GM18951 (cell line): Measurements from ENCODE around the gene HSPB8.

Experiments used
- POLR2A ChIP-seq: IDR thresholded peaks from 4 replicates; pipeline ENCODE4 v1.6.1; 2011; ENCODE audit warnings: mild to moderate bottlenecking; ENCODE audit not compliant: insufficient read length, insufficient read depth; ENCODE audit errors: extremely low read depth
- in situ Hi-C: fragments of 300-500 bp; cut with MboI; formaldehyde crosslinking; loops from one replicate; pipeline ENCODE4 v1.12.0; 2022; ENCODE audit warnings: low sequenced_read_pairs, mixed read lengths, inconsistent platforms; ENCODE audit not compliant: unreplicated experiment

HSPB8 gene

DNA sequence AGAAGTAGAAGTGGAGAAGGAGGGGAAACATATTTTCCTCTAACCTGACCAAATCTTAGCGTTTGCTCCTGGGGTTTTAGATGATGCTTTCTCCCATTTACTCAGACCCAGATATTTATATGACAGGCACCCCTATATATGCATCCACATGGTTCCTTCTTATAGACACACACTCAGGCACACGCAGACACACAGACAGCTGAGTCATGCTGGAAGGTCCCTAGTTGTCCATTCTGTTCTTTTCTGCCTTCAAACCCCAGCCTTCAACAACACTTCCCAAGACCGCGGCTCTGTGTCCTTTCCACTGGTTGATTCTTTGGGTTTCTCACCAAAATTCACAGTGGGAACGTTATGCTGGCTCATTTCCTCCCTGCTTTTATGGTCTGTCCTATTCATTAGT lies 52.1 kb downstream of the HSPB8 start:
- in situ Hi-C loops, result no loop called here
- TF ChIP-seq POLR2A, result no peak

DNA sequence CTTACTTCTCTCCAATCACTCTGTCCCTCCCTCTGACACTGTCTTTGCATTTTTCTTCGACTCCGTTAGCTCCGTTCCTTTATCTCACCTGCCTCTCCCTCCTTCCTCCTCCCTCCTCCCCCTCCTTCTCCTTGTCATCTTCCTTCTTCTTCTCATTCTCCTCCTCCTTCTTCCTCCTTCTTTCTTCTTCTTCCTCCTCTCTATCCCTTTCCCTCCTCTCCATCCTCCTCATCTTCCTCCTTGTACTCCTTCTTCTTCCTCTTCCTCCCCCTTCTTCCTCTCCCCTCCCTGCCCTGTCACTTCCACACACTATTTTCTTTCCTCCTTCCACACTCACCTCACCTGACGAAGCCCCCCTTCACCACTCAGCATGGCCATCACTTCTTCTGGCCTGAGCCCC lies 53.0 kb downstream of the HSPB8 start:
- in situ Hi-C loops, result no loop called here

DNA sequence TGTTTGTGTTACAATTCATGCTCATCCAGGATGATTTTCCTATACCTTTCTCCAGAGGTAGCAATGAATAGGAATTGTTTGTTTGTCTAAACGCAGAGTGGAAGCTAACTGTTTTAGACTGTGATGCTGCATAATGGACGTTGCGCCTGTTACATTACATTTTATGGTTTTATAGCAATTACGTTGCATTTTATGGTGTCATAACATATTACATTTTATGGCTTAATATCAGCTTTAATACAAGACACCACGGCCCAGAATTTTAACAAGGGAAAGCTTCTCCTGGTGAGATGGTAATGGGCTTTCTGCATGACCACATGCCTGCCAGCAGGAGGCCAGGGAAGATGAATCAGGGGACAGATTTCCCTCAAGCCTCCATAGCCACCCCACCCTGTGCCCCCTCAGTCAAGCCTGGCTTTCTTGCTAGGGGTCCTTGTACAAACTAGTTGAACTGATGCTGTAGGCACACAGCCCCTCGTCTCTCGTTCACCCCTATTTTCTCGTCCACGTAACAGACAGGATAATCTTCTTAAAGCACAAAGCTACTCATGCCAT lies 56.5 kb downstream of the HSPB8 start:
- no peak for TF ChIP-seq POLR2A
- in situ Hi-C loops, result no loop called here

More for the DNA sequence above, 53.0 kb downstream of the HSPB8 start:
- no peak for TF ChIP-seq POLR2A

DNA sequence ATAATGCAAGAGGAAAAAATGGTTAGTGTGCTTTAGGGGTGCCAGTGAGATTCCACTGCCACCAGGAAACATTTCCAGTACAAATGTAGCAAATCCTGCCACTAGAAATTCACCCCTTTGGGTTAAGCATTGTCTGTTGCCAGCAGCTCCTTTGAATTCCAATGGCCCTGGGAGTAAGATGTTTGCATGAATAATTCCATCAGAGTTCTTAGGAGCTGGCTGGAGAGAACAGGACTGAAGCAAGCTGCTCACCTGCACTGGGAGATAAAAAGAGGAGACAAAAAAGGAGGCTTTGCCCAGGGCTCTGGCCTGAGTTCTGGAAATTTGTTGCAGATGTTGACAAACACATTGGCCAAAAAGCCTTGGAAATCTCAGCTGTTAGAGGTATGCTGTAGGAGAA lies 57.6 kb downstream of the HSPB8 start:
- TF ChIP-seq POLR2A, result no peak
- in situ Hi-C loops, result no loop called here

DNA sequence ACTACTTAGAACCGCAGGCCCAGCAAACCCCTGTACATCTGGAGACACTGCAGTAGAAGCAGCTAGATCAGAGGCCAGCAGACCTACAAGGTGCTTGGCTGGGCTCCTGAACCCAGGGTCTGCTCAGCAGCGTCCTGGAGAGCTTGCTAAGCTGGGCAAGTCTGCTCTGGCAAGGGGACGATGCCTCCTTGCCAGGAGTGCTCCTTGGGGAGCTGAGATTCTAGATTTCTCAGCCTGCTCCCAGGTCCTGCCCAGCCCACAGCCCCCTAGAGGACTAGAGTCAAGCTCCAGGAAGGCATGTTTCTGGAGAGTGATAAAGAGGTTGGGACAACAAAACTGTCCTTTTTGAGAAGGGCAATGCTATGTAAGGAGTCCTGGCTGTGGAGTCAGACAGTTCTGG lies 60.3 kb downstream of the HSPB8 start:
- no peak for TF ChIP-seq POLR2A
- in situ Hi-C loops, result no loop called here

DNA sequence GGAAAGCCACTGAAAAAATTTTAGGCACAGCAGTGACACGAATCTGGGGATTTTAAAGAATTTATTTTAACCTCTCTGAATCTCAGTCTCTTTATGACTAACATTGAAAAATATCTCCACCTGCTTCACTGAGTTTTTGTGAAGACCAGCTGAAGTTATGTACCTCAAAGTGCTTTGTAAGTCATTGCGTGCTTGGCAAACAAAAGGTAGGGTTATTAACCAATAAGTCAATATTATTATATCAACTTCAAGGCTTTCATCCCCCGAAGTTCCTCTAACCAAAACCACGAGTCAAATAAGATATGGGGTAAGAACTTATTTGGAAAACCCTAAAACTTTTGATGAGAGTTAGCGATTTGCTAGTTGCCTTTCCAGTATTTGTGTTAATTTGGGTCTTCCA lies 62.3 kb downstream of the HSPB8 start:
- no peak for TF ChIP-seq POLR2A
- in situ Hi-C loops, result no loop called here

DNA sequence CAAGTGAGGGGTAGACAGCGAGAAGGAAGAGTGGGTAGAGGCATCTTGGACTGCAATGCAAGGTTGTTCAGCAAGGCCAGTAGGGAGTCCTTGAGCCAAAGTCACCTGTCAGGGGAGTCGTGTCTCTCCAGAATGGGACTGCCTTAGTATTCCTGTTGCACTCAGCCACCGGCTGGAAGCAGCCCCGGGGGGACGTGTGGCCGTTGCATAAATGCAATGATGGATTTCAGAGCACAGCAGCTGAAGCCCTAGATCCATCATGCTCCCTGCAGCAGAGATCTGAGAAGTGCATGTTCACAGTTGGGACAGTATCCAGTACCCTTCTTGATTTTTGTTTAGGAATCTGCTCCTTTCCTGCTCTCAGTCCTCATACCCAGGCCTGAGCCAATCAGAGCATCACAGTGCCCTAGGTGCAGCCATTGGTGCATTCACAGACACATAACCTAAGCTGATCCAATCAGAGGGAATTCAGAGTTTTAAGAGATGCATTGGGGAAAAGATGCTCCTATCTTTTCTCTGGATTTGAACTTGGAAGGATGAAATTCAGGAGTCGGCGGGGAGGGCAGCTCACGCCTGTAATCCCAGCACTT lies 62.9 kb downstream of the HSPB8 start:
- in situ Hi-C loops, result no loop called here
- no peak for TF ChIP-seq POLR2A
